Progenitor cell of endocrine pancreas (in vitro differentiated cells): ENCODE data around the gene SETBP1. TPM values are rescaled to one million over a fixed set of nuclear protein-coding genes. Genes with fewer than 3 reads are reported as not detected.

Experiments used
- DNase-seq: peaks from one replicate; pipeline ENCODE4 v3.0.0; 2021; ENCODE audit warnings: low spot score; ENCODE audit not compliant: unreplicated experiment
- H3K27ac Mint-ChIP-seq: 2 replicates; pipeline ENCODE4 v1.8.0; 2021; ENCODE audit warnings: mild to moderate bottlenecking, moderate library complexity, mixed read lengths
- H3K27me3 Mint-ChIP-seq: 2 replicates; pipeline ENCODE4 v1.8.0; 2021; ENCODE audit warnings: mixed read lengths
- H3K36me3 Mint-ChIP-seq: 2 replicates; pipeline ENCODE4 v1.8.0; 2022; ENCODE audit warnings: mixed read lengths; ENCODE audit not compliant: insufficient read depth
- H3K4me1 Mint-ChIP-seq: 2 replicates; pipeline ENCODE4 v1.8.0; 2021; ENCODE audit warnings: low read depth, mixed read lengths
- H3K4me3 Mint-ChIP-seq: 2 replicates; pipeline ENCODE4 v1.8.0; 2021; ENCODE audit warnings: low read depth, mild to moderate bottlenecking, moderate library complexity, mixed read lengths
- H3K9me3 Mint-ChIP-seq: 2 replicates; pipeline ENCODE4 v1.8.0; 2021; ENCODE audit warnings: low read depth, mixed read lengths
- total RNA-seq: library from RNA; stranded (reverse); gene quantifications from 2 replicates; pipeline ENCODE4 v1.2.1, GENCODE V29; 2021
- TF ChIP-seq, protein P1 (sequence below): fragments of 200-600 bp; sonication (generic); IDR thresholded peaks from one replicate; pipeline ENCODE4 v1.5.0; 2021; ENCODE audit warnings: antibody characterized with exemption, mild to moderate bottlenecking; ENCODE audit not compliant: unreplicated experiment

SETBP1 gene
- total RNA-seq, 1 donor from 2014 or later, result 30.8 TPM

- Mint-ChIP-seq H3K4me1 (peaks cover 9% of the 10 kb centered on the region), H3K36me3 (peaks cover 18% of the 10 kb centered on the region), H3K4me3 (no peak overlapping the region), H3K9me3 (no peaks in the 10 kb centered on the region), H3K27me3 (peaks cover 24% of the 10 kb centered on the region), H3K27ac (no peak overlapping the region)
- DNase-seq, result no peak
- TF ChIP-seq, protein P1, sequence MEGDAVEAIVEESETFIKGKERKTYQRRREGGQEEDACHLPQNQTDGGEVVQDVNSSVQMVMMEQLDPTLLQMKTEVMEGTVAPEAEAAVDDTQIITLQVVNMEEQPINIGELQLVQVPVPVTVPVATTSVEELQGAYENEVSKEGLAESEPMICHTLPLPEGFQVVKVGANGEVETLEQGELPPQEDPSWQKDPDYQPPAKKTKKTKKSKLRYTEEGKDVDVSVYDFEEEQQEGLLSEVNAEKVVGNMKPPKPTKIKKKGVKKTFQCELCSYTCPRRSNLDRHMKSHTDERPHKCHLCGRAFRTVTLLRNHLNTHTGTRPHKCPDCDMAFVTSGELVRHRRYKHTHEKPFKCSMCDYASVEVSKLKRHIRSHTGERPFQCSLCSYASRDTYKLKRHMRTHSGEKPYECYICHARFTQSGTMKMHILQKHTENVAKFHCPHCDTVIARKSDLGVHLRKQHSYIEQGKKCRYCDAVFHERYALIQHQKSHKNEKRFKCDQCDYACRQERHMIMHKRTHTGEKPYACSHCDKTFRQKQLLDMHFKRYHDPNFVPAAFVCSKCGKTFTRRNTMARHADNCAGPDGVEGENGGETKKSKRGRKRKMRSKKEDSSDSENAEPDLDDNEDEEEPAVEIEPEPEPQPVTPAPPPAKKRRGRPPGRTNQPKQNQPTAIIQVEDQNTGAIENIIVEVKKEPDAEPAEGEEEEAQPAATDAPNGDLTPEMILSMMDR, result no peak
Measured at GRCh38 chr18:44946529-44947113, 265.9 kb downstream of the SETBP1 start.

DNA sequence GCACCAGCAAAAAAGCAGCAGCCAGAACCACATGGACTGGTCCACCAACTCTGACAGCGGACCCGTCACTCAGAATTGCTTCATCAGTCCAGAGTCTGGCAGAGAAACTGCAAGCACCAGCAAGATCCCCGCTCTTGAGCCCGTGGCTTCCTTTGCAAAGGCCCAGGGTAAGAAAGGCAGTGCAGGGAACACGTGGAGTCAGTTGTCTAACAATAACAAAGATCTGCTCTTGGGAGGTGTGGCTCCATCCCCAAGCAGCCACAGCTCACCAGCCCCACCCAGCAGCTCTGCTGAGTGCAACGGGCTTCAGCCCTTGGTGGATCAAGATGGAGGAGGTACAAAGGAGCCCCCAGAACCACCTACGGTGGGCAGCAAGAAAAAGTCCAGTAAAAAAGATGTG lies 269.3 kb downstream of the SETBP1 start:
- H3K4me1 Mint-ChIP-seq, result peaks cover 6% of the 10 kb centered on the region
- TF ChIP-seq, protein P1, result no peak
- H3K36me3 Mint-ChIP-seq, result peaks cover 33% of the 10 kb centered on the region
- H3K27ac Mint-ChIP-seq, result no peak overlapping the region
- H3K9me3 Mint-ChIP-seq, result no peaks in the 10 kb centered on the region
- no peak overlapping the region for H3K4me3 Mint-ChIP-seq
- peaks cover 14% of the 10 kb centered on the region for H3K27me3 Mint-ChIP-seq
- no peak for DNase-seq

DNA sequence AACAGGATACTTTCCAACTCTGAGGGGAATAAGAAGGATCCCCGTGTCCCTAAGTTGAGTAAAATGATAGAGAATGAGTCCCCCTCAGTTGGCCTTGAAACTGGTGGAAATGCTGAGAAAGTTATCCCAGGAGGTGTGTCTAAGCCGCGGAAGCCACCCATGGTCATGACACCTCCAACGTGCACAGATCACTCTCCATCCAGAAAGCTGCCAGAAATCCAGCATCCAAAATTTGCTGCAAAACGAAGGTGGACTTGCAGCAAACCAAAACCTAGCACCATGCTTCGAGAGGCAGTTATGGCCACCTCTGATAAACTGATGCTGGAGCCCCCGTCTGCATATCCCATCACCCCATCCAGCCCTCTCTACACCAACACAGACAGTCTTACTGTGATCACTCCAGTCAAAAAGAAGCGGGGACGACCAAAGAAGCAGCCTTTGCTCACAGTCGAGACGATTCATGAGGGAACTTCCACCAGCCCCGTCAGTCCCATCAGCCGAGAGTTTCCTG lies 270.1 kb downstream of the SETBP1 start:
- TF ChIP-seq, protein P1, result no peak
- H3K27ac Mint-ChIP-seq, result no peak overlapping the region
- peaks cover 35% of the 10 kb centered on the region for H3K36me3 Mint-ChIP-seq
- peaks cover 14% of the 10 kb centered on the region for H3K27me3 Mint-ChIP-seq
- peaks cover 6% of the 10 kb centered on the region for H3K4me1 Mint-ChIP-seq
- H3K9me3 Mint-ChIP-seq, result no peaks in the 10 kb centered on the region
- no peak overlapping the region for H3K4me3 Mint-ChIP-seq
- DNase-seq, result no peak

DNA sequence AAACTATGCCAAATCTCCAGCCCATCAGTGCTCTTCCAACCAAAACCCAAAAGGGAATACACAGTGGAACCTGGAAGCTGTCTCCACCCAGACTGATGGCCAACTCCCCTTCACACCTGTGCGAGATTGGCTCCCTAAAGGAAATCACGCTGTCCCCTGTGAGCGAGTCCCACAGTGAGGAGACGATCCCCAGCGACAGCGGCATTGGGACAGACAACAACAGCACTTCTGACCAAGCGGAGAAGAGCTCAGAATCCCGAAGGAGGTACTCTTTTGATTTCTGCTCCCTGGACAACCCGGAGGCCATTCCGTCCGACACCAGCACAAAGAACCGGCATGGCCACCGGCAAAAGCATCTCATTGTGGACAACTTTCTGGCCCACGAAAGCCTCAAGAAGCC lies 271.1 kb downstream of the SETBP1 start:
- H3K27ac Mint-ChIP-seq, result no peak overlapping the region
- H3K4me3 Mint-ChIP-seq, result no peak overlapping the region
- H3K36me3 Mint-ChIP-seq, result peaks cover 36% of the 10 kb centered on the region
- DNase-seq, result no peak
- H3K27me3 Mint-ChIP-seq, result peaks cover 14% of the 10 kb centered on the region
- no peaks in the 10 kb centered on the region for H3K9me3 Mint-ChIP-seq
- TF ChIP-seq, protein P1, result no peak
- H3K4me1 Mint-ChIP-seq, result peaks cover 3% of the 10 kb centered on the region

GRCh38 chr18:44954257-44954656 lies 273.6 kb downstream of the SETBP1 start:
- H3K4me3 Mint-ChIP-seq, result no peak overlapping the region
- H3K27me3 Mint-ChIP-seq, result peaks cover 8% of the 10 kb centered on the region
- no peak for DNase-seq
- H3K27ac Mint-ChIP-seq, result no peak overlapping the region
- H3K36me3 Mint-ChIP-seq, result peaks cover 41% of the 10 kb centered on the region
- TF ChIP-seq, protein P1, result no peak
- H3K4me1 Mint-ChIP-seq, result peaks cover 7% of the 10 kb centered on the region
- H3K9me3 Mint-ChIP-seq, result no peaks in the 10 kb centered on the region
